MM.1S (cell line): Measurements from ENCODE around the gene SMAGP.

Source experiments
- DNase-seq: peaks from one replicate; pipeline ENCODE4 v3.0.0-alpha.2; 2015
- H2AFZ ChIP-seq: fragments of 300-600 bp; sonication (generic); 2 replicates; pipeline ENCODE4 v1.6.0; 2016; ENCODE audit warnings: antibody characterized with exemption, low read length
- H3F3A ChIP-seq: fragments of 300-600 bp; sonication (generic); 2 replicates; pipeline ENCODE4 v1.6.1; 2016; ENCODE audit warnings: mild to moderate bottlenecking, antibody characterized with exemption, low read length, moderate library complexity, mixed read lengths; ENCODE audit not compliant: insufficient read depth
- H3K27ac ChIP-seq: fragments of 300-600 bp; sonication (generic); 2 replicates; pipeline ENCODE4 v1.5.1; 2016; ENCODE audit warnings: mild to moderate bottlenecking, low read length
- H3K27me3 ChIP-seq: fragments of 300-600 bp; sonication (generic); replicated peaks from 2 replicates; pipeline ENCODE4 v1.6.0; 2016; ENCODE audit warnings: low read length; ENCODE audit not compliant: insufficient read depth
- H3K36me3 ChIP-seq: fragments of 300-600 bp; sonication (generic); replicated peaks from 2 replicates; pipeline ENCODE4 v1.6.1; 2016; ENCODE audit warnings: mild to moderate bottlenecking, low read length, mixed read lengths; ENCODE audit not compliant: insufficient read depth
- H3K4me1 ChIP-seq: fragments of 300-600 bp; sonication (generic); 2 replicates; pipeline ENCODE4 v1.6.1; 2016; ENCODE audit warnings: low read length, mixed read lengths
- H3K4me2 ChIP-seq: fragments of 300-600 bp; sonication (generic); 2 replicates; pipeline ENCODE4 v1.6.0; 2016; ENCODE audit warnings: low read depth, low read length
- H3K4me3 ChIP-seq: fragments of 300-600 bp; sonication (generic); 2 replicates; pipeline ENCODE4 v1.5.1; 2016; ENCODE audit warnings: low read length, mixed read lengths
- H3K79me2 ChIP-seq: fragments of 300-600 bp; sonication (generic); 2 replicates; pipeline ENCODE4 v1.6.1; 2016; ENCODE audit warnings: mixed run types, low read length, mixed read lengths
- H3K9ac ChIP-seq: fragments of 300-600 bp; sonication (generic); 2 replicates; pipeline ENCODE4 v1.6.1; 2016; ENCODE audit warnings: low read length, mixed read lengths
- H3K9me2 ChIP-seq: fragments of 300-600 bp; sonication (generic); replicated peaks from 2 replicates; pipeline ENCODE4 v1.6.1; 2016; ENCODE audit warnings: mild to moderate bottlenecking, low read length, mixed read lengths; ENCODE audit not compliant: insufficient read depth
- H3K9me3 ChIP-seq: fragments of 300-600 bp; sonication (generic); replicated peaks from 2 replicates; pipeline ENCODE4 v1.6.1; 2016; ENCODE audit warnings: mild to moderate bottlenecking, low read length, mixed read lengths; ENCODE audit not compliant: insufficient read depth
- H4K20me1 ChIP-seq: fragments of 300-600 bp; sonication (generic); 2 replicates; pipeline ENCODE4 v1.6.1; 2016; ENCODE audit warnings: mild to moderate bottlenecking, low read length, moderate library complexity, mixed read lengths; ENCODE audit not compliant: insufficient read depth
- EZH2 ChIP-seq: fragments of 300-600 bp; sonication (generic); optimal IDR thresholded peaks from 2 replicates; pipeline ENCODE3; 2017; ENCODE audit warnings: low read depth, mild to moderate bottlenecking, antibody characterized with exemption, low read length, mixed read lengths
- EZH2phosphoT487 ChIP-seq: fragments of 300-600 bp; sonication (generic); IDR thresholded peaks from 2 replicates; pipeline ENCODE4 v1.6.1; 2018; ENCODE audit warnings: antibody characterized with exemption, low read length
- TF ChIP-seq, protein P1 (sequence below): fragments of 300-600 bp; sonication (generic); IDR thresholded peaks from 2 replicates; pipeline ENCODE4 v1.5.1; 2016; ENCODE audit warnings: antibody characterized with exemption, low read length, mixed read lengths

The SMAGP gene

DNA sequence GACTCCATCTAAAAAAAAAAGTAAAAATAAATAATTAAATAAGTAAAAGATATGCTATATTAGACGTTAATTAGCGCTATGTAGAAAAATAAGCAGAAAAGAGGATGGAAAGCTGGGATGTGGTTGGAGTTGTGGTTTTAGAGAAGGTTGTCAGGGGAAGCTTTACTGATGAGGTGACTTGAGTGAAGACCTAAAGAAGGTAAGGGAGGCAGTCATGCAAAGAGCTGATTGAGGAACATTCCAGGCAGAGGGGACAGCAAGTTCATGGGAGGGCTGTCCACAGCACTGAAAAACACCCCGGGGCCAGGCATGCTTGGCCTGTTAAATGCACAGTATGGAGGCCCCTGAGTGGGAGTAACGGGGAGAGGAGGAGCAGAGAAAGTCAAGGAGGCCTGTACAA is 15.7 kb downstream of the SMAGP start:
- no peaks in the 10 kb centered on the region for H3K9me3 ChIP-seq
- no peaks in the 10 kb centered on the region for H3K9me2 ChIP-seq
- no peaks in the 10 kb centered on the region for H4K20me1 ChIP-seq
- H3K36me3 ChIP-seq, result no peaks in the 10 kb centered on the region
- H2AFZ ChIP-seq, result no peak overlapping the region
- H3K4me1 ChIP-seq, result no peaks in the 10 kb centered on the region
- no peaks in the 10 kb centered on the region for H3K79me2 ChIP-seq
- no peak overlapping the region for H3K4me3 ChIP-seq
- DNase-seq, result no peak
- H3K9ac ChIP-seq, result no peak overlapping the region
- H3K27me3 ChIP-seq, result no peaks in the 10 kb centered on the region
- no peaks in the 10 kb centered on the region for H3F3A ChIP-seq
- no peak overlapping the region for H3K27ac ChIP-seq
- H3K4me2 ChIP-seq, result no peak overlapping the region
- TF ChIP-seq, protein P1, sequence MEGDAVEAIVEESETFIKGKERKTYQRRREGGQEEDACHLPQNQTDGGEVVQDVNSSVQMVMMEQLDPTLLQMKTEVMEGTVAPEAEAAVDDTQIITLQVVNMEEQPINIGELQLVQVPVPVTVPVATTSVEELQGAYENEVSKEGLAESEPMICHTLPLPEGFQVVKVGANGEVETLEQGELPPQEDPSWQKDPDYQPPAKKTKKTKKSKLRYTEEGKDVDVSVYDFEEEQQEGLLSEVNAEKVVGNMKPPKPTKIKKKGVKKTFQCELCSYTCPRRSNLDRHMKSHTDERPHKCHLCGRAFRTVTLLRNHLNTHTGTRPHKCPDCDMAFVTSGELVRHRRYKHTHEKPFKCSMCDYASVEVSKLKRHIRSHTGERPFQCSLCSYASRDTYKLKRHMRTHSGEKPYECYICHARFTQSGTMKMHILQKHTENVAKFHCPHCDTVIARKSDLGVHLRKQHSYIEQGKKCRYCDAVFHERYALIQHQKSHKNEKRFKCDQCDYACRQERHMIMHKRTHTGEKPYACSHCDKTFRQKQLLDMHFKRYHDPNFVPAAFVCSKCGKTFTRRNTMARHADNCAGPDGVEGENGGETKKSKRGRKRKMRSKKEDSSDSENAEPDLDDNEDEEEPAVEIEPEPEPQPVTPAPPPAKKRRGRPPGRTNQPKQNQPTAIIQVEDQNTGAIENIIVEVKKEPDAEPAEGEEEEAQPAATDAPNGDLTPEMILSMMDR, result no peak
- TF ChIP-seq EZH2phosphoT487, result no peak
- no peak for TF ChIP-seq EZH2

DNA sequence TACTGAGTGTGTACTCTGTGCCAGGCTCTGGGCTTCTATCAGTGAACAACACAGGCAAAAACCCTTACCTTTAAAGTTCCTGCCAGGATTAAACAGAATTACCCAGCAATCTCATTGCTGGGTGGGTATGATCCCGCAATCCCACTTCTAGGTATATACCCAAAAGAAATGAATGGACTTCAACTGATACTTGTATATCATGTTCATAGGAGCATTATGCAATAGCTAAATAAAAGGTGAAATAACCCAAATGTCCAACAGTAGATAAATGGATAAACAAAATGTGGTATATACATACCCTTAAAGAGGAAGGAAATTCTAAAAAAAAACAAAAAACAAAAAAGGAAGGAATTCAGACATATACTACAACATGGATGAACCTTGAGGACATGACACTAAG is 16.9 kb downstream of the SMAGP start:
- H3K4me3 ChIP-seq, result no peak overlapping the region
- H3K9me3 ChIP-seq, result no peaks in the 10 kb centered on the region
- H3F3A ChIP-seq, result no peaks in the 10 kb centered on the region
- no peaks in the 10 kb centered on the region for H3K27me3 ChIP-seq
- no peaks in the 10 kb centered on the region for H3K36me3 ChIP-seq
- H3K79me2 ChIP-seq, result no peaks in the 10 kb centered on the region
- no peak overlapping the region for H2AFZ ChIP-seq
- no peaks in the 10 kb centered on the region for H3K9me2 ChIP-seq
- H3K9ac ChIP-seq, result no peak overlapping the region
- H3K27ac ChIP-seq, result no peak overlapping the region
- no peak for DNase-seq
- H3K4me1 ChIP-seq, result no peaks in the 10 kb centered on the region
- no peak overlapping the region for H3K4me2 ChIP-seq
- TF ChIP-seq, protein P1, result no peak
- TF ChIP-seq EZH2 (no peak), EZH2phosphoT487 (no peak)
- H4K20me1 ChIP-seq, result no peaks in the 10 kb centered on the region

DNA sequence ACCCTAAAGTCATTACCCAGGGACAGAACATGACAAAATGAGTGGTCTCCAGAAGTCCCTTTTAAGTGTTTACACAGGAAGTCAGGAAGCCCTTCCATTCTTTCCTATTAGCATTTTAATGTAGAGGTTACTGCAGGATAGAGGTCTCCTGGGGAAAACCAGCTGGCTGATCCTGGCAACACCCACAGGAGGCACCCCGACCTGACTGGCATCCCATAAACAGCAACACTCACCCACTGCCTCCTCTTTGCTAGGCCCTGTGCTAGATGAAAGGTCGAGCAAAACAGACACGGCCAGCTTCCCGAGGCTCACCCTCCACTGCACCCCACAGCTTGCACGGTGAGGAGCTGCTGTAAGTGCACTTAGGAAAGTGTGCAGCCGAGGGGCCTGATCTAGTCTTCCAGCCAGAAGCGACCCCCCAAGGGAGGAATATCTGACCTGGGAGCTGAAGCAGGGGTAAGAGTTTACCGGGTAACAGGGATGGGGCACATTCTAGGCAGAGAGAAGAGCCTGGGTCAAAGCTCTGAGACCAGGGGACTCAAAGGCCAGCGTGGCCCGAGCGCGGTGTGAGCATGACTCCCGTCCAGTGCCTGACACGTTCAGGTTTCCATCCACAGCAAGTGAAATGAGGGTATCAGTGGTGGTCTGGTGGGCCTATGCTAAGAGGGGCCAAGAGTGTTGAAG is 22.6 kb downstream of the SMAGP start:
- Histone ChIP-seq H3K4me1 (no peaks in the 10 kb centered on the region), H3K9me3 (no peaks in the 10 kb centered on the region), H3F3A (0 out of 2 replicates have a peak, but pooled peaks cover 4% of the 10 kb centered on the region), H3K9me2 (no peaks in the 10 kb centered on the region), H3K27me3 (no peaks in the 10 kb centered on the region), H3K79me2 (no peaks in the 10 kb centered on the region), H3K9ac (no peak overlapping the region), H3K27ac (no peak overlapping the region), H4K20me1 (no peaks in the 10 kb centered on the region), H3K4me3 (no peak overlapping the region), H3K4me2 (no peak overlapping the region), H3K36me3 (no peaks in the 10 kb centered on the region; the same call in 1 of the 2 replicates), H2AFZ (no peak overlapping the region)
- TF ChIP-seq EZH2phosphoT487, result no peak
- TF ChIP-seq, protein P1, result no peak
- TF ChIP-seq EZH2, result no peak
- DNase-seq, result no peak
